ENCODE measurements around the gene PRAMEF7.
"Not testable (repeated sequence)": the region's sequence is repeated elsewhere in the genome, so short reads cannot be mapped to it uniquely, and the experiment has no call there.

Gene PRAMEF7

DNA sequence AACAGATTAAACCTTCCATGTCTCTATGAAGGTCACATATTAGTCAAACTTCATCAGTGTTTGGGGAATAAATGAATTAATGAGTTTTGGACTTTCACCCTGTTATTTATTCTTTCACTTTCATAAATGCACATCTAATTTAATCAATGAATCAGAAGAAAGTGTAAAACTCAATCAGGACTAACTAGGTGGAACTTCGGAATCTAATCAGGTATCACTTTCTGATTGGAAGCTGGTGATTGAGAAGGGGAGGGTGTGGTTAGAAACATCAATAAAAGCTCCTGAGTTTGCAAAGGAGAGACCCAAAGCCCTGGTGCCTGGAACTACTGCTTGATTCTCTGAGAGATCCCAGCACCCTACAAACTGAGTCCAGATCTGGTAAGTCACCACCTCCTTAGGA, at the start of gene PRAMEF7:
Gene PRAMEF7 (plus strand): TSS at position 301 of the 400 bp plus-strand sequence. CDS start 1,083 bp downstream, outside the sequence.
- DNase-seq: not testable (repeated sequence)

DNA sequence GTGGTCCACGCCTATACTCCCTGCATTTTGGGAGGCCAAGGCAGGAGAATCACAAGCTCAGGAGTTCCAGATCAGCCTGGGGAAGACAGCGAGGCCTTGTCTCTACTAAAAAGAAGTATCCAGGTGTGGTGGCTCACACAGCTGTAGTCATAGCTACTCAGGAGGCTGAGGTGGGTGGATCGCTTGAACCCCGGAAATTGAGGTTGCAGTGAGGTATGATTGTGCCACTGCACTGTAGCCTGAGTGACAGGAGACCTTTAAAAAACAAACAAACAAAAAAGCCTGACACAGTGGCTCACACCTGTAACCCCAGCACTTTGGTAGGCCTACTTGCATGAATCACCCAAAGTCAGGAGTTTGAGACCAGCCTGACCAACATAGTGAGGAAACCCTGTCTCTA, 38.0 kb upstream of the PRAMEF7 start:
- not testable (repeated sequence) for DNase-seq

GRCh38 chr1:12886101-12886500, 30.3 kb upstream of the PRAMEF7 start, which contains the start of gene PRAMEF4:
Gene PRAMEF4 (minus strand): TSS chr1:12886201. CDS start chr1:12883394, 2,807 bp downstream.
- not testable (repeated sequence) for DNase-seq

GRCh38 chr1:12898170-12898569, 18.2 kb upstream of the PRAMEF7 start, which contains the start of gene PRAMEF10:
Gene PRAMEF10 (minus strand): TSS chr1:12898270. CDS start chr1:12895847, 2,423 bp downstream.
- DNase-seq: not testable (repeated sequence)

- DNase-seq: not testable (repeated sequence)
Measured at GRCh38 chr1:12899186-12899585, 17.2 kb upstream of the PRAMEF7 start.

DNA sequence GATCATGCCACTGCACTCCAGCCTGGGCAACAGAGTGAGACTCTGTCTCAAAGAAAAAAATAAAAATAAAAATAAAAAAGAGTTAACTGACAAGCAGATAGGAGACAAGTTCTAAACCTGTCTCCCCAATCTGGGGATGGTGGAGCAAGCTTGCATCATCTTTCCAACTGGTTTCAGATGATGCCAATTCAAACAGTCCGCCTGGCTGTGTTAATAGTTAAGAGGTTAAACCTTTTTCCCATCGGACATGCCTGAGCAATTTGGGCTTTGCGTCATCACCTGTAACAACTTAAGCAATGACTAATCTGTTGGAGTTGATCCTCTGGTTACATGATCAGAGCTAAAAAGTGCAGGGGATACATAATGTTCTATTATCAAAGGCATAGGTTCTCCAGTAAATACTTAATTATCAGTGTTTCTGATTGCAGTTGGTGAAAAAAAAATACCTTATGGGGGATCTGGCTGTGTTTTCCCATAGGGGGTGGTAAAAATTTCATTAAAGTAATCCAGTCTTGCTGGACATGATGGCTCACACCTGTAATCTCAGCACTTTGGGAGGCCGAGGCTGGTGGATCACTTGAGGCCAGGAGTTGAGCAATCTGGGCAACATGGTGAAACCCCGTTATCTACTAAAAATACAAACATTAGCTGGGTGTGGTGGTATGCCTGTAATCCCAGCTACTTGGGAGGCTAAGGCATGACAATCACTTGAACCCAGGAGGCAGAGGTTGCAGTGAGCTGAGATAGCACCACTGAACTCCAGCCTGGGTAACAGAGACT, 12.4 kb upstream of the PRAMEF7 start:
- not testable (repeated sequence) for DNase-seq

GRCh38 chr1:12921749-12922148, 5.3 kb downstream of the PRAMEF7 start:
- not testable (repeated sequence) for DNase-seq

- not testable (repeated sequence) for DNase-seq
Measured at GRCh38 chr1:12924368-12924767, 8.0 kb downstream of the PRAMEF7 start.

GRCh38 chr1:12947480-12947879, 31.1 kb downstream of the PRAMEF7 start, which contains the start of gene PRAMEF6:
Gene PRAMEF6 (minus strand): TSS chr1:12947580. CDS start chr1:12942518, 5,062 bp downstream.
- not testable (repeated sequence) for DNase-seq

All from fibroblast of skin of right quadriceps (primary cell).